HepG2 (cell line): ENCODE measurements around the gene LRRC74B. TPM values are rescaled to one million over a fixed set of nuclear protein-coding genes. Genes with fewer than 3 reads are reported as not detected.
A peak's percentile ranks its signal among the peaks of the same experiment; 100 is the strongest.

ENCODE experiments used
- BCL6 ChIP-seq: IDR thresholded peaks from 2 replicates; pipeline ENCODE4 v1.6.1; 2016; ENCODE audit warnings: missing genetic modification reagents, missing compliant biosample characterization
- EP300 ChIP-seq, 3 experiments: sonication (generic) in 1 of 3; formaldehyde crosslinking in 1 of 3; IDR thresholded peaks; 2 replicates each; pipeline versions ENCODE4 v1.5.1 to v1.6.1; 2011 to 2020; ENCODE audit warnings: low read depth in 2 of 3, low read length in 2 of 3, borderline replicate concordance in 1 of 3, improper control_type of control experiment in 1 of 3, mild to moderate bottlenecking in 1 of 3, missing genetic modification reagents in 1 of 3, moderate library complexity in 1 of 3
- FOXM1 ChIP-seq: sonication (generic); formaldehyde crosslinking; IDR thresholded peaks from 2 replicates; pipeline ENCODE4 v1.5.0; 2020; ENCODE audit warnings: missing genetic modification reagents
- HDAC2 ChIP-seq: sonication (generic); formaldehyde crosslinking; IDR thresholded peaks from 2 replicates; pipeline ENCODE4 v1.4.0; 2020; ENCODE audit warnings: missing genetic modification reagents
- HNF4A ChIP-seq: sonication (generic); formaldehyde crosslinking; IDR thresholded peaks from 2 replicates; pipeline ENCODE4 v1.4.0; 2020; ENCODE audit warnings: missing genetic modification reagents
- HOXD1 ChIP-seq: sonication (generic); formaldehyde crosslinking; IDR thresholded peaks from 2 replicates; pipeline ENCODE4 v1.5.0; 2020; ENCODE audit warnings: missing genetic modification reagents
- LCORL ChIP-seq, 2 experiments: fragments of 450-650 bp in 1 of 2; sonication (generic) in 1 of 2; formaldehyde crosslinking in 1 of 2; IDR thresholded peaks; 2 replicates each; pipeline versions ENCODE4 v1.5.0 to v1.6.1; 2017 to 2020; ENCODE audit warnings: antibody characterized with exemption in 1 of 2, missing genetic modification reagents in 1 of 2
- MIXL1 ChIP-seq: IDR thresholded peaks from 2 replicates; pipeline ENCODE4 v1.6.1; 2016
- MTA1 ChIP-seq: sonication (generic); formaldehyde crosslinking; IDR thresholded peaks from 2 replicates; pipeline ENCODE4 v1.4.0; 2020; ENCODE audit warnings: missing genetic modification reagents, mild to moderate bottlenecking, borderline replicate concordance
- MXI1 ChIP-seq: IDR thresholded peaks from 3 replicates; pipeline ENCODE4 v1.6.1; 2012; ENCODE audit warnings: low read depth, low read length, inconsistent platforms, borderline replicate concordance
- NFRKB ChIP-seq: fragments of 450-650 bp; IDR thresholded peaks from 2 replicates; pipeline ENCODE4 v1.6.1; 2017
- ONECUT2 ChIP-seq: sonication (generic); formaldehyde crosslinking; IDR thresholded peaks from 2 replicates; pipeline ENCODE4 v1.4.0; 2020; ENCODE audit warnings: missing genetic modification reagents
- RARG ChIP-seq: sonication (generic); formaldehyde crosslinking; IDR thresholded peaks from 2 replicates; pipeline ENCODE4 v1.4.0; 2020; ENCODE audit warnings: low read depth, mild to moderate bottlenecking, missing genetic modification reagents
- RELA ChIP-seq: sonication (generic); formaldehyde crosslinking; IDR thresholded peaks from 2 replicates; pipeline ENCODE4 v1.4.0; 2020; ENCODE audit warnings: missing genetic modification reagents
- SCMH1 ChIP-seq: sonication (generic); formaldehyde crosslinking; IDR thresholded peaks from 2 replicates; pipeline ENCODE4 v1.9.0; 2021; ENCODE audit warnings: missing genetic modification reagents, mild to moderate bottlenecking, borderline replicate concordance
- SMAD1 ChIP-seq: sonication (generic); formaldehyde crosslinking; IDR thresholded peaks from 2 replicates; pipeline ENCODE4 v1.4.0; 2020; ENCODE audit warnings: missing genetic modification reagents, low read depth, mild to moderate bottlenecking, borderline replicate concordance
- ZKSCAN8 ChIP-seq: IDR thresholded peaks from 2 replicates; pipeline ENCODE4 v1.6.1; 2016; ENCODE audit warnings: borderline replicate concordance, missing genetic modification reagents, missing compliant biosample characterization
- ZNF251 ChIP-seq: sonication (generic); formaldehyde crosslinking; IDR thresholded peaks from 2 replicates; pipeline ENCODE4 v1.9.0; 2021; ENCODE audit warnings: mild to moderate bottlenecking, missing genetic modification reagents
- ZNF547 ChIP-seq: sonication (generic); formaldehyde crosslinking; IDR thresholded peaks from 2 replicates; pipeline ENCODE4 v1.5.1; 2020; ENCODE audit warnings: mild to moderate bottlenecking, missing genetic modification reagents
- ZNF580 ChIP-seq: IDR thresholded peaks from 2 replicates; pipeline ENCODE4 v1.6.1; 2016; ENCODE audit warnings: low read depth, borderline replicate concordance
- ZNF749 ChIP-seq: sonication (generic); formaldehyde crosslinking; IDR thresholded peaks from 2 replicates; pipeline ENCODE4 v1.8.0; 2022; ENCODE audit warnings: mild to moderate bottlenecking, missing genetic modification reagents, moderate library complexity, borderline replicate concordance
- polyA plus RNA-seq, 8 experiments: library from polyadenylated mRNA; depleted of rRNA in 3 of 8; stranded (reverse) in 7 of 8; unstranded in 1 of 8; fragments of >200 nt; fragmentation: Illumina TruSeq in 4 of 8; extraction: Trizol in 4 of 8; gene quantifications; 2 replicates each; pipeline versions ENCODE4 v1.2.1 to v1.2.3, GENCODE V29; 2011 to 2016; ENCODE audit warnings: low read depth in 4 of 8, missing spikeins in 1 of 8, mixed read lengths in 1 of 8; ENCODE audit not compliant: insufficient read depth in 1 of 8
- total RNA-seq, 5 experiments: library from RNA; depleted of rRNA; stranded (reverse); fragments of >200 nt; fragmentation: Illumina TruSeq; extraction: Trizol; gene quantifications; 2 replicates each; pipeline ENCODE4 v1.2.3, GENCODE V29; 2016; ENCODE audit warnings: low read depth in 1 of 5
- TF ChIP-seq, protein P1 (sequence below): sonication (generic); formaldehyde crosslinking; IDR thresholded peaks from 2 replicates; pipeline ENCODE4 v1.4.0; 2020; ENCODE audit warnings: missing genetic modification reagents
- TF ChIP-seq, protein P2 (sequence below): sonication (generic); formaldehyde crosslinking; IDR thresholded peaks from 2 replicates; pipeline ENCODE4 v1.8.0; 2022; ENCODE audit warnings: mild to moderate bottlenecking, missing genetic modification reagents, borderline replicate concordance
- TF ChIP-seq, protein P3 (sequence below): sonication (generic); formaldehyde crosslinking; IDR thresholded peaks from 2 replicates; pipeline ENCODE4 v1.4.0; 2020; ENCODE audit warnings: missing genetic modification reagents, borderline replicate concordance

LRRC74B gene
- total and polyA plus RNA-seq, 2 of the 13 experiments (the other 11 are each of a cell fraction or from before 2014, with no cell fraction given) = not detected

DNA sequence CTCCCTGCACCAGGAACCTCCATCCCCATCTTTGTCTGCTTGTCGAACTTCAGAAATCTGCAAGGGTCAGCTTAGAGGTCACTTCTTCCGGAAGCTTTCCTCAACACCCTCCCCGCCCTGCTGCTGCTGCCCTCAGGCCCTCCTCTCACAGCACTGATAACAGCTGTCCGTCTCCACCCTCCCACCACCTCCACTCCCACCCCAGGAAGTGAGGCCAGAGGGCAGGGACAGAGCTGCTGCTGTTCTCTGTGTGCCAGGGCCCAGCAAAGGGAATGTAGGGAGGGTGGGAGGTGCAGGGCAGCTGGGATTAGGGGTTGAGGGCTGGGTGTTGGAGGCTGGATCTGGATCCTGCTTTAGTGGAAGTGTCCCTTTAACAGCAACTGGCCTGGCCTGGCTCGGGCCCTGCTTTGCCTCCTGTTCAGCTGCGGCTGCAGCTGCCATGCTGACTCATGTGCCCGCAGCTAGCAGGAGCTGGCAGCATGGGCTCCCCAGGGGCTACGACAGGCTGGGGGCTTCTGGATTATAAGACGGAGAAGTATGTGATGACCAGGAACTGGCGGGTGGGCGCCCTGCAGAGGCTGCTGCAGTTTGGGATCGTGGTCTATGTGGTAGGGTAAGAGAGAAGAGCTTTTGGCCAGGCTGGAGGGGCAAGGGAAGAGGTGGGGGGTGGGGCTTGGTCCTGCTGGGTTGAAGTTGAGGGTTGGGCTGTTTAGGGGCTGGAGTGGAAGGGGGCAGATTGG, 30.9 kb upstream of the LRRC74B start, which contains the start of gene P2RX6 (continued):
- TF ChIP-seq, protein P1, sequence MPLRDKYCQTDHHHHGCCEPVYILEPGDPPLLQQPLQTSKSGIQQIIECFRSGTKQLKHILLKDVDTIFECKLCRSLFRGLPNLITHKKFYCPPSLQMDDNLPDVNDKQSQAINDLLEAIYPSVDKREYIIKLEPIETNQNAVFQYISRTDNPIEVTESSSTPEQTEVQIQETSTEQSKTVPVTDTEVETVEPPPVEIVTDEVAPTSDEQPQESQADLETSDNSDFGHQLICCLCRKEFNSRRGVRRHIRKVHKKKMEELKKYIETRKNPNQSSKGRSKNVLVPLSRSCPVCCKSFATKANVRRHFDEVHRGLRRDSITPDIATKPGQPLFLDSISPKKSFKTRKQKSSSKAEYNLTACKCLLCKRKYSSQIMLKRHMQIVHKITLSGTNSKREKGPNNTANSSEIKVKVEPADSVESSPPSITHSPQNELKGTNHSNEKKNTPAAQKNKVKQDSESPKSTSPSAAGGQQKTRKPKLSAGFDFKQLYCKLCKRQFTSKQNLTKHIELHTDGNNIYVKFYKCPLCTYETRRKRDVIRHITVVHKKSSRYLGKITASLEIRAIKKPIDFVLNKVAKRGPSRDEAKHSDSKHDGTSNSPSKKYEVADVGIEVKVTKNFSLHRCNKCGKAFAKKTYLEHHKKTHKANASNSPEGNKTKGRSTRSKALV (CRISPR knock-in tag) = no peak
- no peak for TF ChIP-seq NFRKB
- no peak for TF ChIP-seq ZNF749 (CRISPR knock-in tag)
- no peak for TF ChIP-seq LCORL (IDR thresholded peaks at IDR 0.05)
- TF ChIP-seq LCORL (CRISPR knock-in tag; IDR thresholded peaks at IDR 0.05) = no peak; the same call in 1 of the 2 replicates
- TF ChIP-seq MIXL1 (CRISPR knock-in tag) = no peak
- no peak for TF ChIP-seq FOXM1 (CRISPR knock-in tag)
- peak; percentile 35; the same call in 1 of the 2 replicates for TF ChIP-seq HDAC2
- no peak for TF ChIP-seq SCMH1
- TF ChIP-seq, protein P2, sequence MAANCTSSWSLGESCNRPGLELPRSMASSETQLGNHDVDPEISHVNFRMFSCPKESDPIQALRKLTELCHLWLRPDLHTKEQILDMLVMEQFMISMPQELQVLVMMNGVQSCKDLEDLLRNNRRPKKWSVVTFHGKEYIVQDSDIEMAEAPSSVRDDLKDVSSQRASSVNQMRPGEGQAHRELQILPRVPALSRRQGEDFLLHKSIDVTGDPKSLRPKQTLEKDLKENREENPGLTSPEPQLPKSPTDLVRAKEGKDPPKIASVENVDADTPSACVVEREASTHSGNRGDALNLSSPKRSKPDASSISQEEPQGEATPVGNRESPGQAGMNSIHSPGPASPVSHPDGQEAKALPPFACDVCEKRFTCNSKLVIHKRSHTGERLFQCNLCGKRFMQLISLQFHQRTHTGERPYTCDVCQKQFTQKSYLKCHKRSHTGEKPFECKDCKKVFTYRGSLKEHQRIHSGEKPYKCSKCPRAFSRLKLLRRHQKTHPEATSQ (CRISPR knock-in tag) = no peak
- no peak for TF ChIP-seq SMAD1 (CRISPR knock-in tag)
- peak in 1 of 2 experiments; percentile 8; a peak in 1 of 4 replicates for TF ChIP-seq EP300 (IDR thresholded peaks at IDR 0.05; ENCODE audit: low read depth in 2 of 2, low read length in 2 of 2)
- TF ChIP-seq EP300 (CRISPR knock-in tag; IDR thresholded peaks at IDR 0.05; ENCODE audit: borderline replicate concordance) = no peak
- no peak for TF ChIP-seq ZNF251 (CRISPR knock-in tag)
- TF ChIP-seq ZKSCAN8 (CRISPR knock-in tag) = no peak
- no peak for TF ChIP-seq MXI1
- TF ChIP-seq BCL6 (CRISPR knock-in tag) = 0 out of 2 replicates have a peak, but pooled peaks have one; percentile 33
- no peak for TF ChIP-seq RELA (CRISPR knock-in tag)
- no peak for TF ChIP-seq HOXD1 (CRISPR knock-in tag)
- no peak for TF ChIP-seq RARG
- TF ChIP-seq ONECUT2 = no peak
- TF ChIP-seq ZNF547 = no peak
- peak; percentile 29; the same call in 1 of the 2 replicates for TF ChIP-seq HNF4A
- TF ChIP-seq, protein P3, sequence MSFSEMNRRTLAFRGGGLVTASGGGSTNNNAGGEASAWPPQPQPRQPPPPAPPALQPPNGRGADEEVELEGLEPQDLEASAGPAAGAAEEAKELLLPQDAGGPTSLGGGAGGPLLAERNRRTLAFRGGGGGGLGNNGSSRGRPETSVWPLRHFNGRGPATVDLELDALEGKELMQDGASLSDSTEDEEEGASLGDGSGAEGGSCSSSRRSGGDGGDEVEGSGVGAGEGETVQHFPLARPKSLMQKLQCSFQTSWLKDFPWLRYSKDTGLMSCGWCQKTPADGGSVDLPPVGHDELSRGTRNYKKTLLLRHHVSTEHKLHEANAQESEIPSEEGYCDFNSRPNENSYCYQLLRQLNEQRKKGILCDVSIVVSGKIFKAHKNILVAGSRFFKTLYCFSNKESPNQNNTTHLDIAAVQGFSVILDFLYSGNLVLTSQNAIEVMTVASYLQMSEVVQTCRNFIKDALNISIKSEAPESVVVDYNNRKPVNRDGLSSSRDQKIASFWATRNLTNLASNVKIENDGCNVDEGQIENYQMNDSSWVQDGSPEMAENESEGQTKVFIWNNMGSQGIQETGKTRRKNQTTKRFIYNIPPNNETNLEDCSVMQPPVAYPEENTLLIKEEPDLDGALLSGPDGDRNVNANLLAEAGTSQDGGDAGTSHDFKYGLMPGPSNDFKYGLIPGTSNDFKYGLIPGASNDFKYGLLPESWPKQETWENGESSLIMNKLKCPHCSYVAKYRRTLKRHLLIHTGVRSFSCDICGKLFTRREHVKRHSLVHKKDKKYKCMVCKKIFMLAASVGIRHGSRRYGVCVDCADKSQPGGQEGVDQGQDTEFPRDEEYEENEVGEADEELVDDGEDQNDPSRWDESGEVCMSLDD (CRISPR knock-in tag) = no peak
- TF ChIP-seq ZNF580 (CRISPR knock-in tag) = no peak
- peak; percentile 49; the same call in 1 of the 2 replicates for TF ChIP-seq MTA1 (CRISPR knock-in tag)
